Epithelial cell of esophagus (primary cell): Measurements from ENCODE around the gene C2CD2L.
A peak's percentile ranks its signal among the peaks of the same experiment; 100 is the strongest.

Source experiments
- DNase-seq: peaks from one replicate; pipeline ENCODE4 v3.0.0; 2010; ENCODE audit warnings: low read depth
- H3K4me3 ChIP-seq: 2 replicates; pipeline ENCODE4 v1.5.1; 2011; ENCODE audit warnings: mild to moderate bottlenecking, low read length, control low read depth
- TF ChIP-seq, protein P1 (sequence below): IDR thresholded peaks from 2 replicates; pipeline ENCODE4 v1.5.1; 2011; ENCODE audit warnings: low read depth, mild to moderate bottlenecking, low read length, control low read depth, inconsistent platforms; ENCODE audit not compliant: insufficient read depth; ENCODE audit errors: missing control alignments

Gene C2CD2L

GRCh38 chr11:119103793-119104192 is 3.4 kb upstream of the C2CD2L start:
- TF ChIP-seq, protein P1, sequence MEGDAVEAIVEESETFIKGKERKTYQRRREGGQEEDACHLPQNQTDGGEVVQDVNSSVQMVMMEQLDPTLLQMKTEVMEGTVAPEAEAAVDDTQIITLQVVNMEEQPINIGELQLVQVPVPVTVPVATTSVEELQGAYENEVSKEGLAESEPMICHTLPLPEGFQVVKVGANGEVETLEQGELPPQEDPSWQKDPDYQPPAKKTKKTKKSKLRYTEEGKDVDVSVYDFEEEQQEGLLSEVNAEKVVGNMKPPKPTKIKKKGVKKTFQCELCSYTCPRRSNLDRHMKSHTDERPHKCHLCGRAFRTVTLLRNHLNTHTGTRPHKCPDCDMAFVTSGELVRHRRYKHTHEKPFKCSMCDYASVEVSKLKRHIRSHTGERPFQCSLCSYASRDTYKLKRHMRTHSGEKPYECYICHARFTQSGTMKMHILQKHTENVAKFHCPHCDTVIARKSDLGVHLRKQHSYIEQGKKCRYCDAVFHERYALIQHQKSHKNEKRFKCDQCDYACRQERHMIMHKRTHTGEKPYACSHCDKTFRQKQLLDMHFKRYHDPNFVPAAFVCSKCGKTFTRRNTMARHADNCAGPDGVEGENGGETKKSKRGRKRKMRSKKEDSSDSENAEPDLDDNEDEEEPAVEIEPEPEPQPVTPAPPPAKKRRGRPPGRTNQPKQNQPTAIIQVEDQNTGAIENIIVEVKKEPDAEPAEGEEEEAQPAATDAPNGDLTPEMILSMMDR: peak; percentile 30
- no peak for DNase-seq
- H3K4me3 ChIP-seq: no peak overlapping the region

DNA sequence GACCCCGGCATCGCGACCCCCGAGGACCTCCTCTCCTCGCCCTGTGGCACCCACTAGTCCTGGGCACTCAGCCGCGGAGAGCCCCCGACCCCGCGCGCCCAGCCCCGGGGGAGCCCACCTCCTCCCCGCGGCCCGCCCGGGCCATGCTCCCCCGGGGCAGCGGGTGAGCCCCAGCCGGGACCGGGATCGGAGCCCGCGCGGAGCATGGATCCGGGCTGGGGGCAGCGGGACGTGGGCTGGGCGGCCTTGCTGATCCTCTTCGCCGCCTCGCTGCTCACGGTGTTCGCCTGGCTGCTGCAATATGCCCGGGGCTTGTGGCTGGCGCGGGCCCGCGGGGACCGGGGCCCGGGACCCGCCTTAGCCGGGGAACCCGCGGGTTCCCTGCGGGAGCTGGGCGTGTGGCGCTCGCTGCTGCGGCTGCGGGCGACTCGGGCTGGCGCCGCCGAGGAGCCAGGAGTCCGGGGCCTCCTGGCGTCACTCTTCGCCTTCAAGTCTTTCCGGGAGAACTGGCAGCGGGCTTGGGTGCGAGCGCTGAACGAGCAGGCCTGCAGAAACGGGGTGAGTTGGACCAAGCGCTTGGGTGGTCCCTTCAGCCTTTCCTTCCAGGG is 498 bp downstream of the C2CD2L start:
- no peak for DNase-seq
- TF ChIP-seq, protein P1: no peak
- H3K4me3 ChIP-seq: peak overlapping the region; percentile 69

DNA sequence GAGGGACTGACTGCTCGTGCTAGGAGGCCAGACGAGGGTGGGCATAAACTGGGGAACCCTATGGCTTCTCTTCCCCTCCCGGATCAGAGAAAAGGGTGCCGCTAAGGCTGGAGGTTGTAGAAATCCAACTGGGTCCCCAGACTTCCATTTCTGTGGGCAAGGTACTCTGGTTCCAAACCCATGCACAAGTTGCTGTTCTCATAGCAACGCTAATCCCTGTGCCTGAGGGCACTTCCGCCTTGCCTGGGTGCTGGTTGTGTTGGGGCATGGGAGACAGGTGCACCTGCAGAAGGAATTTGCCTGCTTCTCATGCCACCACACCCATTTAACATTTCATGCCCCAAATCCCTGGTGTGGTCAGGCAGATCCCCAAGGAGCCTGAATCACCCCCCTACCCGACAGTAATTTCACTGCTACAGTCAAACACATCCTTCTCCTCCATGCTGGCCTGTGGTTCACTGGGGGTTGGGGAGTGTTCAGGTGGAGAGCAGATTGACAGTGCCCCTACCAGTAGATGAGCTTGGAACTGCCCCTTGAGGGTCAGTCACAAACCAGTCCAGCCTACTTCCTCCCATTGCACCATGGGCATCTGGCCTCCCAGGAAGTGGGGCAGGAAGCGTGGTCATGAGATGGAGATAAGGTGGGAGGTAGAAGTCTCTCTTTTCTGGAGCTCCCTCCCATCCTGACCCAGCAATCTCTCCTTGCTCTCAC is 1.2 kb downstream of the C2CD2L start:
- peak; percentile 81 for DNase-seq
- TF ChIP-seq, protein P1: no peak
- H3K4me3 ChIP-seq: peak overlapping the region; percentile 69

DNA sequence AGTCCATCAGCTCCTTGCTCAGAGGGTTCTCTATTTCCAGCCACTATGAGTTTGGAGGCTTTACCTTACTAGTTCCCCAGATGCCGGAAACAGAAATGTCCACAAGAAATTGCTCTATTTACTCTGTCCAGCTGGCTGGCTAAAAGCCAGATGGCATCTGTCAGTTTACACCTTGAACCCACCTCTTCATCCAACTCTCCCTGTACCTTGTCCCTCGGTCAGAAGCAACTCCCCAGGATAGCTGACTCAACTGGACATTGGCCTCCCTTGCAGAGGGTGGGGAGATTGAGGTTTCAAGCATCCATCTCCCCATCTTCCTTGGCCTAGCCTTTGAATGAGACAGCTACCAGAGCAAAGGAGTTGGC is 1.7 kb downstream of the C2CD2L start:
- no peak overlapping the region for H3K4me3 ChIP-seq
- no peak for DNase-seq
- TF ChIP-seq, protein P1: no peak

- TF ChIP-seq, protein P1: no peak
- no peak overlapping the region for H3K4me3 ChIP-seq
- no peak for DNase-seq
Measured at GRCh38 chr11:119109843-119110242, 2.7 kb downstream of the C2CD2L start.

- no peak overlapping the region for H3K4me3 ChIP-seq
- TF ChIP-seq, protein P1: no peak
Measured at GRCh38 chr11:119110439-119110838, 3.3 kb downstream of the C2CD2L start.

More at GRCh38 chr11:119110439-119110838, 3.3 kb downstream of the C2CD2L start:
- no peak for DNase-seq
